GM12878 (cell line): ENCODE measurements around the gene IFNAR2. TPM values are rescaled to one million over a fixed set of nuclear protein-coding genes. Genes with fewer than 3 reads are reported as not detected.

Experiments used
- ATAC-seq: fragments of 200-7000 bp; cut with Tn5 transposase; 3 replicates; pipeline ENCODE4 v1.9.1; 2020; ENCODE audit warnings: mild to moderate bottlenecking, moderate library complexity
- BruUV-seq: library from RNA; stranded (reverse); fragments of 400-500 nt; replicated peaks from 2 replicates; lab custom pipeline; 2021; lab: Mats Ljungman, UMichigan
- CTCF ChIA-PET: fragments of 300-600 bp; sonication (Branson Sonifier 250); formaldehyde crosslinking; extraction: SDS; loops from one replicate; lab custom pipeline; 2021; ENCODE audit warnings: inconsistent platforms; lab: Yijun Ruan, JAX
- POLR2A ChIA-PET: fragments of 350-600 bp; formaldehyde crosslinking; extraction: SDS; loops from one replicate; lab custom pipeline; 2021; ENCODE audit warnings: inconsistent platforms; lab: Charles Lee
- RAD21 ChIA-PET: fragments of 300-600 bp; sonication (Branson Sonifier 250); formaldehyde crosslinking; loops from one replicate; lab custom pipeline; 2023; ENCODE audit warnings: antibody characterized with exemption; ENCODE audit not compliant: unreplicated experiment; lab: Charles Lee
- SMC1A ChIA-PET: fragments of 300-600 bp; sonication (Branson Sonifier 250); formaldehyde crosslinking; loops from one replicate; lab custom pipeline; 2023; ENCODE audit not compliant: unreplicated experiment, uncharacterized antibody; lab: Charles Lee
- DNase-seq: peaks from one replicate; pipeline ENCODE4 v3.0.0-alpha.2; 2011; ENCODE audit warnings: low read depth, low spot score
- FAIRE-seq: peaks from 3 replicates; lab custom pipeline; 2011; peaks lifted over from hg19 to GRCh38; lab: Jason Lieb, UNC
- H2AFZ ChIP-seq: 2 replicates; pipeline ENCODE4 v1.6.0; 2011; ENCODE audit warnings: low read depth, low read length, control low read depth; ENCODE audit not compliant: control insufficient read depth
- H3K27ac ChIP-seq: 2 replicates; pipeline ENCODE4 v1.5.1; 2011; ENCODE audit warnings: control low read depth; ENCODE audit not compliant: control insufficient read depth, insufficient read depth
- H3K27me3 ChIP-seq, 2 experiments: replicated peaks in 1 of 2; 2 replicates each; pipeline versions ENCODE4 v1.6.0 to v1.6.1; 2011; ENCODE audit warnings: low read length in 1 of 2; ENCODE audit not compliant: control insufficient read depth in 2 of 2, insufficient read depth in 2 of 2
- H3K36me3 ChIP-seq, 2 experiments: 2 replicates each; pipeline ENCODE4 v1.5.1; 2011; ENCODE audit warnings: low read length in 1 of 2; ENCODE audit not compliant: control insufficient read depth in 2 of 2, insufficient read depth in 2 of 2
- H3K4me1 ChIP-seq: 2 replicates; pipeline ENCODE4 v1.6.1; 2011; ENCODE audit warnings: mild to moderate bottlenecking, low read length, moderate library complexity, mixed read lengths; ENCODE audit not compliant: control insufficient read depth, insufficient read depth
- H3K4me2 ChIP-seq: 2 replicates; pipeline ENCODE4 v1.6.0; 2011; ENCODE audit warnings: control low read depth; ENCODE audit not compliant: control insufficient read depth, insufficient read depth
- H3K4me3 ChIP-seq: fragments of 200-600 bp; sonication (generic); 2 replicates; pipeline ENCODE4 v1.5.1; 2016
- H3K79me2 ChIP-seq: 2 replicates; pipeline ENCODE4 v1.6.0; 2011; ENCODE audit warnings: low read length; ENCODE audit not compliant: control insufficient read depth, insufficient read depth
- H3K9ac ChIP-seq: 2 replicates; pipeline ENCODE4 v1.8.0; 2011; ENCODE audit warnings: low read length, control low read depth, mixed read lengths; ENCODE audit not compliant: control insufficient read depth, insufficient read depth
- H3K9me3 ChIP-seq: replicated peaks from 3 replicates; pipeline ENCODE4 v1.5.1; 2011; ENCODE audit warnings: mild to moderate bottlenecking, low read length; ENCODE audit not compliant: control insufficient read depth, insufficient read depth
- H4K20me1 ChIP-seq: 2 replicates; pipeline ENCODE4 v1.6.0; 2011; ENCODE audit not compliant: control insufficient read depth, insufficient read depth
- BACH1 ChIP-seq: fragments of 450-650 bp; IDR thresholded peaks from 2 replicates; pipeline ENCODE4 v1.6.1; 2017; ENCODE audit warnings: mild to moderate bottlenecking, borderline replicate concordance
- EZH2 ChIP-seq: IDR thresholded peaks from 2 replicates; pipeline ENCODE4 v1.6.1; 2012; ENCODE audit warnings: low read depth, mild to moderate bottlenecking, control low read depth, inconsistent platforms, low read length, borderline replicate concordance; ENCODE audit not compliant: control insufficient read depth
- IKZF1 ChIP-seq: fragments of 450-650 bp; conservative IDR thresholded peaks from 2 replicates; pipeline ENCODE4 v1.6.1; 2017; ENCODE audit warnings: antibody characterized with exemption, mild to moderate bottlenecking
- JUND ChIP-seq: IDR thresholded peaks from 2 replicates; pipeline ENCODE4 v1.6.1; 2012; ENCODE audit warnings: low read depth, mild to moderate bottlenecking, low read length, improper control_type of control experiment, moderate library complexity
- LARP7 ChIP-seq: fragments of 450-650 bp; IDR thresholded peaks from 2 replicates; pipeline ENCODE4 v1.6.1; 2017; ENCODE audit warnings: mild to moderate bottlenecking
- MEF2B ChIP-seq: fragments of 450-650 bp; IDR thresholded peaks from 2 replicates; pipeline ENCODE4 v1.6.1; 2018; ENCODE audit warnings: mild to moderate bottlenecking, moderate library complexity; ENCODE audit not compliant: partially characterized antibody, poor library complexity, severe bottlenecking
- MTA2 ChIP-seq: fragments of 450-650 bp; IDR thresholded peaks from 2 replicates; pipeline ENCODE4 v1.6.1; 2016; ENCODE audit warnings: low read depth, mild to moderate bottlenecking, moderate library complexity
- NFXL1 ChIP-seq: fragments of 450-650 bp; IDR thresholded peaks from 2 replicates; pipeline ENCODE4 v1.6.1; 2017; ENCODE audit warnings: antibody characterized with exemption, mild to moderate bottlenecking, borderline replicate concordance
- NR2C2 ChIP-seq: IDR thresholded peaks from 2 replicates; pipeline ENCODE4 v1.6.1; 2011; ENCODE audit warnings: borderline replicate concordance, low read depth; ENCODE audit not compliant: control insufficient read depth, insufficient read length
- RAD21 ChIP-seq: IDR thresholded peaks from 2 replicates; pipeline ENCODE4 v1.6.1; 2011; ENCODE audit warnings: mild to moderate bottlenecking, low read depth, low read length, moderate library complexity; ENCODE audit not compliant: insufficient read depth
- SIN3A ChIP-seq: IDR thresholded peaks from 2 replicates; pipeline ENCODE4 v1.6.1; 2012; ENCODE audit warnings: low read depth, low read length, improper control_type of control experiment
- SMAD5 ChIP-seq: IDR thresholded peaks from 2 replicates; pipeline ENCODE4 v1.6.1; 2016; ENCODE audit warnings: antibody characterized with exemption, low read depth
- SMARCA5 ChIP-seq: fragments of 450-650 bp; IDR thresholded peaks from 2 replicates; pipeline ENCODE4 v1.6.1; 2017; ENCODE audit warnings: mild to moderate bottlenecking
- SPI1 ChIP-seq: IDR thresholded peaks from 2 replicates; pipeline ENCODE4 v1.6.1; 2011; ENCODE audit warnings: low read depth, mild to moderate bottlenecking, low read length, moderate library complexity, borderline replicate concordance; ENCODE audit not compliant: insufficient read depth
- SRF ChIP-seq, 2 experiments: IDR thresholded peaks; 2 replicates each; pipeline ENCODE4 v1.6.1; 2011; ENCODE audit warnings: low read depth in 2 of 2, low read length in 2 of 2, mild to moderate bottlenecking in 1 of 2, moderate library complexity in 1 of 2
- ZNF274 ChIP-seq: IDR thresholded peaks from one replicate; pipeline ENCODE4 v1.8.0; 2011; ENCODE audit not compliant: insufficient read length, insufficient read depth
- ZSCAN29 ChIP-seq: fragments of 450-650 bp; IDR thresholded peaks from 2 replicates; pipeline ENCODE4 v1.6.1; 2017; ENCODE audit warnings: mild to moderate bottlenecking, moderate library complexity
- WGBS: methylation state at CpG from one replicate; pipeline ENCODE4 v1.1.6; 2016; ENCODE audit warnings: low lambda C conversion rate; ENCODE audit not compliant: insufficient replicate concordance, insufficient coverage; ENCODE audit errors: missing lambda C conversion rate; 5-methylcytosine and 5-hydroxymethylcytosine counted together
- in situ Hi-C: fragments of 300-500 bp; cut with MboI; formaldehyde crosslinking; loops from 9 replicates; pipeline ENCODE4 v1.14.3; 2018; ENCODE audit warnings: mixed read lengths
- intact Hi-C: fragments of 100-400 bp; cut with micrococcal nuclease; formaldehyde crosslinking; loops from one replicate; pipeline ENCODE4 v1.14.2; 2022; ENCODE audit not compliant: unreplicated experiment
- polyA plus RNA-seq, 11 experiments: library from polyadenylated mRNA; depleted of rRNA in 4 of 11; unstranded in 6 of 11; stranded (reverse) in 5 of 11; fragments of >200 nt; fragmentation: Nextera tagmentation in 4 of 11; fragmentation: Illumina TruSeq in 1 of 11; extraction: Ambion mirVana in 4 of 11; extraction: Trizol in 1 of 11; gene quantifications; 1 replicate in 1 of 11; 2 replicates in 10 of 11; pipeline versions ENCODE4 v1.2.1 to v1.2.3, GENCODE V29; 2011 to 2016; ENCODE audit warnings: inconsistent platforms in 2 of 11, missing spikeins in 2 of 11, low read depth in 1 of 11
- total RNA-seq, 4 experiments: library from RNA; depleted of rRNA in 3 of 4; stranded (reverse); fragments of >200 nt in 3 of 4; fragmentation: Illumina TruSeq in 1 of 4; extraction: Trizol in 1 of 4; gene quantifications; 2 replicates each; pipeline versions ENCODE4 v1.2.1 to v1.2.3, GENCODE V29; 2013 to 2021
- TF ChIP-seq, protein P1 (sequence below), 3 experiments: IDR thresholded peaks in 2 of 3; conservative IDR thresholded peaks in 1 of 3; 2 replicates each; pipeline ENCODE4 v1.5.1; 2011; ENCODE audit warnings: low read depth in 3 of 3, low read length in 3 of 3, mild to moderate bottlenecking in 3 of 3, control low read depth in 2 of 3, moderate library complexity in 2 of 3, inconsistent platforms in 1 of 3, mixed read lengths in 1 of 3; ENCODE audit not compliant: control insufficient read depth in 2 of 3, insufficient read depth in 1 of 3; ENCODE audit errors: extremely low read depth in 1 of 3
- TF ChIP-seq, protein P2 (sequence below): fragments of 450-650 bp; formaldehyde crosslinking; IDR thresholded peaks from 2 replicates; pipeline ENCODE4 v1.4.0; 2020; ENCODE audit warnings: mild to moderate bottlenecking, moderate library complexity

Gene IFNAR2
- total and polyA plus RNA-seq, 10 of the 15 experiments (the other 5 are each of a cell fraction or from before 2014, with no cell fraction given) = 8.5 to 99.7 (median 58.1) TPM

DNA sequence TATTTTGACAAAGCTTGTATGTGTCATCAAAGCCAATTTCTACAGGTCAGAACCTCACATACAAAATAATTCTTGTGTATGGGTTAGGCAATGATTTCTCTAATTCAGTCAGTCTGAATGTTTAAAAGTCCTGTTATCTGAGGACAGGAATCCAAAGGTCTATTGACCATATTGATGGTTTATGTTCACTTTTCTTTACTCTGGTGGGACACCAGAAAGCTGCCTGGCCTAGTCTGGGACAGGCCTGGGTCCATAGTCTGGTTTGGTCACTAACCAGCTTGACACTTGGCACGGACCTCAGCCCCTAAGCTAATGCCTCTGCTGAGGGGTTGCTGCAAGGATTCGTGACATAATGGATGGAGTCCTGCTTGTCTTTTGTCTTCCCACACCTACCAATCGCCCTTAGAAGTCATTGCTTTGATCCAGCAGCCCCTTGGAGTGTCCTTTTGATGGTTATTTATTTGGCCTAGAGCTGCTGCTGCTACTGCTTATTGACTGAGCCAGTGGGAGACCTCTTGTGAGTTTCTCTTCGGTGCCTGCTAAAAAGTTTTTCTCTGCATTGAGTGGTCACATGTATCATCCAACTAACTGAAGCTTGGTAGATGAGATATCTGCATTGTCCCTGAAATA, 15.7 kb downstream of the IFNAR2 start (continued):
- TF ChIP-seq BACH1 = no peak
- TF ChIP-seq SMARCA5 = no peak
- no peak for TF ChIP-seq SPI1
- no peak for TF ChIP-seq MEF2B
- no peak for TF ChIP-seq ZSCAN29
- TF ChIP-seq EZH2 = no peak

DNA sequence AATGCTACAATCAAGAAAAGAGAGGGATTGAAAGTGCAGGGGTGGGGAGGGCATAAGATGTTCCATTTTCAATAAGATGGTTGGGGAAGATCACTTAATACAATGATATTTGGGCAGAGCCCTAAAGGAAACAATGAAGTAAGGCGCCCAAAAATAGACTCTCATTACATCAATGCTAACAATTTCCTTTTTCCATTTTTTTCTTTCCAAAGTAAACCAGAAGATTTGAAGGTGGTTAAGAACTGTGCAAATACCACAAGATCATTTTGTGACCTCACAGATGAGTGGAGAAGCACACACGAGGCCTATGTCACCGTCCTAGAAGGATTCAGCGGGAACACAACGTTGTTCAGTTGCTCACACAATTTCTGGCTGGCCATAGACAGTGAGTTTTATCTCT, 16.8 kb downstream of the IFNAR2 start:
- H3K27ac ChIP-seq = no peak overlapping the region
- no peak overlapping the region for H3K9ac ChIP-seq
- H3K4me2 ChIP-seq = no peak overlapping the region
- H3K4me1 ChIP-seq = peaks cover 15% of the 10 kb centered on the region
- H4K20me1 ChIP-seq = no peaks in the 10 kb centered on the region
- H2AFZ ChIP-seq = no peak overlapping the region
- RAD21 ChIA-PET = no interaction called here
- POLR2A ChIA-PET = no interaction called here
- H3K79me2 ChIP-seq = peaks cover 16% of the 10 kb centered on the region
- BruUV-seq = no TSS peak
- peaks cover 25 to 59% of the 10 kb centered on the region in 2 experiments for H3K36me3 ChIP-seq
- no peak for ATAC-seq
- 100% methylated on average over 5 of the region's 5 CpGs for WGBS
- DNase-seq = no peak
- no peak overlapping the region for H3K4me3 ChIP-seq
- H3K27me3 ChIP-seq = no peaks in the 10 kb centered on the region
- no peak for FAIRE-seq
- H3K9me3 ChIP-seq = no peaks in the 10 kb centered on the region
- SMC1A ChIA-PET = interaction anchor here (0.7 kb wide), 1 partner anchor 39 kb away, joined by 3 read pairs; no protein-coding TSS in a partner anchor
- intact Hi-C loops = no loop called here
- CTCF ChIA-PET = no interaction called here
- in situ Hi-C loops = no loop called here
- no peak for TF ChIP-seq SIN3A
- TF ChIP-seq SRF (IDR thresholded peaks at IDR 0.05; ENCODE audit: low read depth in 2 of 2, low read length in 2 of 2) = no peak
- no peak for TF ChIP-seq RAD21
- no peak for TF ChIP-seq LARP7
- TF ChIP-seq, protein P1, sequence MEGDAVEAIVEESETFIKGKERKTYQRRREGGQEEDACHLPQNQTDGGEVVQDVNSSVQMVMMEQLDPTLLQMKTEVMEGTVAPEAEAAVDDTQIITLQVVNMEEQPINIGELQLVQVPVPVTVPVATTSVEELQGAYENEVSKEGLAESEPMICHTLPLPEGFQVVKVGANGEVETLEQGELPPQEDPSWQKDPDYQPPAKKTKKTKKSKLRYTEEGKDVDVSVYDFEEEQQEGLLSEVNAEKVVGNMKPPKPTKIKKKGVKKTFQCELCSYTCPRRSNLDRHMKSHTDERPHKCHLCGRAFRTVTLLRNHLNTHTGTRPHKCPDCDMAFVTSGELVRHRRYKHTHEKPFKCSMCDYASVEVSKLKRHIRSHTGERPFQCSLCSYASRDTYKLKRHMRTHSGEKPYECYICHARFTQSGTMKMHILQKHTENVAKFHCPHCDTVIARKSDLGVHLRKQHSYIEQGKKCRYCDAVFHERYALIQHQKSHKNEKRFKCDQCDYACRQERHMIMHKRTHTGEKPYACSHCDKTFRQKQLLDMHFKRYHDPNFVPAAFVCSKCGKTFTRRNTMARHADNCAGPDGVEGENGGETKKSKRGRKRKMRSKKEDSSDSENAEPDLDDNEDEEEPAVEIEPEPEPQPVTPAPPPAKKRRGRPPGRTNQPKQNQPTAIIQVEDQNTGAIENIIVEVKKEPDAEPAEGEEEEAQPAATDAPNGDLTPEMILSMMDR (IDR thresholded peaks at IDR 0.05 in 2 of 3, conservative IDR thresholded peaks at IDR 0.05 in 1 of 3; ENCODE audit: control insufficient read depth in 2 of 3, extremely low read depth in 1 of 3, insufficient read depth in 1 of 3, low read depth in 3 of 3, low read length in 3 of 3) = no peak
- no peak for TF ChIP-seq JUND
- TF ChIP-seq, protein P2, sequence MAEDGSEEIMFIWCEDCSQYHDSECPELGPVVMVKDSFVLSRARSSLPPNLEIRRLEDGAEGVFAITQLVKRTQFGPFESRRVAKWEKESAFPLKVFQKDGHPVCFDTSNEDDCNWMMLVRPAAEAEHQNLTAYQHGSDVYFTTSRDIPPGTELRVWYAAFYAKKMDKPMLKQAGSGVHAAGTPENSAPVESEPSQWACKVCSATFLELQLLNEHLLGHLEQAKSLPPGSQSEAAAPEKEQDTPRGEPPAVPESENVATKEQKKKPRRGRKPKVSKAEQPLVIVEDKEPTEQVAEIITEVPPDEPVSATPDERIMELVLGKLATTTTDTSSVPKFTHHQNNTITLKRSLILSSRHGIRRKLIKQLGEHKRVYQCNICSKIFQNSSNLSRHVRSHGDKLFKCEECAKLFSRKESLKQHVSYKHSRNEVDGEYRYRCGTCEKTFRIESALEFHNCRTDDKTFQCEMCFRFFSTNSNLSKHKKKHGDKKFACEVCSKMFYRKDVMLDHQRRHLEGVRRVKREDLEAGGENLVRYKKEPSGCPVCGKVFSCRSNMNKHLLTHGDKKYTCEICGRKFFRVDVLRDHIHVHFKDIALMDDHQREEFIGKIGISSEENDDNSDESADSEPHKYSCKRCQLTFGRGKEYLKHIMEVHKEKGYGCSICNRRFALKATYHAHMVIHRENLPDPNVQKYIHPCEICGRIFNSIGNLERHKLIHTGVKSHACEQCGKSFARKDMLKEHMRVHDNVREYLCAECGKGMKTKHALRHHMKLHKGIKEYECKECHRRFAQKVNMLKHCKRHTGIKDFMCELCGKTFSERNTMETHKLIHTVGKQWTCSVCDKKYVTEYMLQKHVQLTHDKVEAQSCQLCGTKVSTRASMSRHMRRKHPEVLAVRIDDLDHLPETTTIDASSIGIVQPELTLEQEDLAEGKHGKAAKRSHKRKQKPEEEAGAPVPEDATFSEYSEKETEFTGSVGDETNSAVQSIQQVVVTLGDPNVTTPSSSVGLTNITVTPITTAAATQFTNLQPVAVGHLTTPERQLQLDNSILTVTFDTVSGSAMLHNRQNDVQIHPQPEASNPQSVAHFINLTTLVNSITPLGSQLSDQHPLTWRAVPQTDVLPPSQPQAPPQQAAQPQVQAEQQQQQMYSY = no peak
- TF ChIP-seq SMAD5 = no peak
- TF ChIP-seq ZNF274 = no peak
- TF ChIP-seq MTA2 = no peak
- no peak for TF ChIP-seq IKZF1
- TF ChIP-seq NR2C2 = no peak
- TF ChIP-seq NFXL1 = no peak
